Epithelial cell of esophagus (primary cell): ENCODE results near the gene CHD6.

ENCODE experiments used
- DNase-seq: peaks from one replicate; pipeline ENCODE4 v3.0.0; 2010; ENCODE audit warnings: low read depth
- H3K4me3 ChIP-seq: 2 replicates; pipeline ENCODE4 v1.5.1; 2011; ENCODE audit warnings: mild to moderate bottlenecking, low read length, control low read depth
- TF ChIP-seq, protein P1 (sequence below): IDR thresholded peaks from 2 replicates; pipeline ENCODE4 v1.5.1; 2011; ENCODE audit warnings: low read depth, mild to moderate bottlenecking, low read length, control low read depth, inconsistent platforms; ENCODE audit not compliant: insufficient read depth; ENCODE audit errors: missing control alignments

CHD6 gene, protein sequence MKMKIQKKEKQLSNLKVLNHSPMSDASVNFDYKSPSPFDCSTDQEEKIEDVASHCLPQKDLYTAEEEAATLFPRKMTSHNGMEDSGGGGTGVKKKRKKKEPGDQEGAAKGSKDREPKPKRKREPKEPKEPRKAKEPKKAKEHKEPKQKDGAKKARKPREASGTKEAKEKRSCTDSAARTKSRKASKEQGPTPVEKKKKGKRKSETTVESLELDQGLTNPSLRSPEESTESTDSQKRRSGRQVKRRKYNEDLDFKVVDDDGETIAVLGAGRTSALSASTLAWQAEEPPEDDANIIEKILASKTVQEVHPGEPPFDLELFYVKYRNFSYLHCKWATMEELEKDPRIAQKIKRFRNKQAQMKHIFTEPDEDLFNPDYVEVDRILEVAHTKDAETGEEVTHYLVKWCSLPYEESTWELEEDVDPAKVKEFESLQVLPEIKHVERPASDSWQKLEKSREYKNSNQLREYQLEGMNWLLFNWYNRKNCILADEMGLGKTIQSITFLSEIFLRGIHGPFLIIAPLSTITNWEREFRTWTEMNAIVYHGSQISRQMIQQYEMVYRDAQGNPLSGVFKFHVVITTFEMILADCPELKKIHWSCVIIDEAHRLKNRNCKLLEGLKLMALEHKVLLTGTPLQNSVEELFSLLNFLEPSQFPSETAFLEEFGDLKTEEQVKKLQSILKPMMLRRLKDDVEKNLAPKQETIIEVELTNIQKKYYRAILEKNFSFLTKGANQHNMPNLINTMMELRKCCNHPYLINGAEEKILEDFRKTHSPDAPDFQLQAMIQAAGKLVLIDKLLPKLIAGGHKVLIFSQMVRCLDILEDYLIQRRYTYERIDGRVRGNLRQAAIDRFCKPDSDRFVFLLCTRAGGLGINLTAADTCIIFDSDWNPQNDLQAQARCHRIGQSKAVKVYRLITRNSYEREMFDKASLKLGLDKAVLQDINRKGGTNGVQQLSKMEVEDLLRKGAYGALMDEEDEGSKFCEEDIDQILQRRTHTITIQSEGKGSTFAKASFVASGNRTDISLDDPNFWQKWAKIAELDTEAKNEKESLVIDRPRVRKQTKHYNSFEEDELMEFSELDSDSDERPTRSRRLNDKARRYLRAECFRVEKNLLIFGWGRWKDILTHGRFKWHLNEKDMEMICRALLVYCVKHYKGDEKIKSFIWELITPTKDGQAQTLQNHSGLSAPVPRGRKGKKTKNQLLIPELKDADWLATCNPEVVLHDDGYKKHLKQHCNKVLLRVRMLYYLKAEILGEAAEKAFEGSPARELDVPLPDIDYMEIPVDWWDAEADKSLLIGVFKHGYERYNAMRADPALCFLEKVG (N-terminal part only)

DNA sequence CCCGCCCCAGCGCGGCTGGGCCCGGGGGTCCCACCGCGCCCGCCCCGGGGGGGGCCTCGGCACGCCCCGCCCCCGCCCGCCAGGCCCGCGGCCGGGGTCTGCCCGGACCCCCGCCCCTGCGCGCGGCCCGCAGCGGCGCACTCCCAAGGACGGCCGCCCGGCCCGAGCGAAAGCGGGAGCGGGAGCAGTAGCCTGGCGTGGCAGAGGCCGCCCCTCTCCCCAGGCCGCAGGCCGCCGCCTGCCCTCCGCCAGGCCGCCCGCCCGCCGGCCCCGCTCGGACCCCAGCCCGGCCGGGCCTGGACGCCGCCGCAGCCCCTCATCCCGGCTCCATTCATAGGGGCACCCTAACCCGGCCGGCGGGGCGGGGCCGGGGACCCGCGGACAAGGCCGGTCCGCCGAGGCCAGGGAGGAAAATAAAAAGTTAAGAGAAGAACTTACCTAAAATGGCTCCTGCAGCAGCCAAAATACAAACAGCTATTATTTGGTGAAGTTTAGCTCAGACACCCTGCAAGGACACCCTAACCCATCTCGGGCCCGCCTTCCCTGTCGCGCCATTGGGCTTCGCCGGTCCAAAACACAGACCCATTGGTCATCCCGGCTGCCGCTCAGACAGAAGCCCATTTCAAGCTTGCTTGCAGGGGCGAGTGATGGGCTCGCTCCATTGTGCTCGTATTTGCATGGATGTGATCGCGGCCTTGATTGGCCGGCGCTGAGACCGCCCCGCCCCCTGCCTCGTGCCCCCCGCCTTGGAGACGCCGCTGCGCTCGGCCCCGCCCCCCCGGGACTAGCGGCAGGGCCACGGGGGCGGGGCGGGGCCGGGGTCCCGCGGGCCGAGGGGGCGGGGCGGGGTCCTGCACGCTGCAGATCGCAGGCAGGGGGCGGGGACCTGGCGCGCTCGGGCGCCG is at the start of gene CHD6:
Gene CHD6, minus strand, starts transcription at position 476 of the 905 bp plus-strand sequence. CDS start 67,040 bp downstream, outside the sequence.
- peak; percentile 100 for DNase-seq
- TF ChIP-seq, protein P1, sequence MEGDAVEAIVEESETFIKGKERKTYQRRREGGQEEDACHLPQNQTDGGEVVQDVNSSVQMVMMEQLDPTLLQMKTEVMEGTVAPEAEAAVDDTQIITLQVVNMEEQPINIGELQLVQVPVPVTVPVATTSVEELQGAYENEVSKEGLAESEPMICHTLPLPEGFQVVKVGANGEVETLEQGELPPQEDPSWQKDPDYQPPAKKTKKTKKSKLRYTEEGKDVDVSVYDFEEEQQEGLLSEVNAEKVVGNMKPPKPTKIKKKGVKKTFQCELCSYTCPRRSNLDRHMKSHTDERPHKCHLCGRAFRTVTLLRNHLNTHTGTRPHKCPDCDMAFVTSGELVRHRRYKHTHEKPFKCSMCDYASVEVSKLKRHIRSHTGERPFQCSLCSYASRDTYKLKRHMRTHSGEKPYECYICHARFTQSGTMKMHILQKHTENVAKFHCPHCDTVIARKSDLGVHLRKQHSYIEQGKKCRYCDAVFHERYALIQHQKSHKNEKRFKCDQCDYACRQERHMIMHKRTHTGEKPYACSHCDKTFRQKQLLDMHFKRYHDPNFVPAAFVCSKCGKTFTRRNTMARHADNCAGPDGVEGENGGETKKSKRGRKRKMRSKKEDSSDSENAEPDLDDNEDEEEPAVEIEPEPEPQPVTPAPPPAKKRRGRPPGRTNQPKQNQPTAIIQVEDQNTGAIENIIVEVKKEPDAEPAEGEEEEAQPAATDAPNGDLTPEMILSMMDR = no peak

DNA sequence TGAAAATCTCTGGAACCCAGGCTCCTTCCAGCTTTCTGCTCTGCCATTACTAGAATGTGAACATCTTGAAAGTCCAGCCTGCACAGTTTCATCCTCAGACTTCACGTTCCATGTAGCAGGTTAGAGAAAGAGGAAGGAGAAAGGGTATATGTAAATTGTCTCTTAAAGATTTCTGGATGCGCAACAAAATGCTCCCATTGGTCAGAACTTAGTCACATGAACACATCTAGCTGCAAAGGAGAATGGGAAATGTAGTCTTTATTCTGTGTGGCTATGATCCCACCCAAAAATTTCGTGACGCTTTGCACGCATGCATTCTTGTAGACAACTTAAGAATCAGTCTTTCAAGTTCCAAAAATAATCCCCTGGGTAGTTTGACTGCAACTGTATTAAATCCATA is 46.4 kb upstream of the CHD6 start:
- no peak overlapping the region for H3K4me3 ChIP-seq
- DNase-seq = no peak
- TF ChIP-seq, protein P1 = no peak

More for the DNA sequence above, at the start of gene CHD6:
- peak within 1 kb of the TSS; percentile 67 for H3K4me3 ChIP-seq

DNA sequence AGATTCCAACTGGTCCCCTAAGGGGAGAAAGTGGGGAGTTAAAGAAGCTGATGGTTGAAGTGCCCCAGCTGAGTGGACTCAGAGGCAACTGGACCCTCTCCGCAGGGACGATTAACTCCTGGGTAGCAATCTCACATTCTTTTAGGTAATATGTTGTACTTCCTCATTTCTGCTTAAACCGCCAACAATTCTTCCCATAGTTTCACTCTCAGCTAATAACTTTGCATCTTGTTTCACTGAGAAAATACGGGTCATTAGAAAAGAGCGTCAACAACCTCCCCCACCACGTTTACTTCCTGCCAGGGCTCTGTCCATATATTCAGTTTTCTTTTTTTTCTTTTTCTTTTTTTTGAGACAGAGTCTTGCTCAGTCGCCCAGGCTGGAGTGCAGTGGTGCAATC is 39.5 kb upstream of the CHD6 start:
- no peak overlapping the region for H3K4me3 ChIP-seq
- TF ChIP-seq, protein P1 = no peak
- DNase-seq = no peak

DNA sequence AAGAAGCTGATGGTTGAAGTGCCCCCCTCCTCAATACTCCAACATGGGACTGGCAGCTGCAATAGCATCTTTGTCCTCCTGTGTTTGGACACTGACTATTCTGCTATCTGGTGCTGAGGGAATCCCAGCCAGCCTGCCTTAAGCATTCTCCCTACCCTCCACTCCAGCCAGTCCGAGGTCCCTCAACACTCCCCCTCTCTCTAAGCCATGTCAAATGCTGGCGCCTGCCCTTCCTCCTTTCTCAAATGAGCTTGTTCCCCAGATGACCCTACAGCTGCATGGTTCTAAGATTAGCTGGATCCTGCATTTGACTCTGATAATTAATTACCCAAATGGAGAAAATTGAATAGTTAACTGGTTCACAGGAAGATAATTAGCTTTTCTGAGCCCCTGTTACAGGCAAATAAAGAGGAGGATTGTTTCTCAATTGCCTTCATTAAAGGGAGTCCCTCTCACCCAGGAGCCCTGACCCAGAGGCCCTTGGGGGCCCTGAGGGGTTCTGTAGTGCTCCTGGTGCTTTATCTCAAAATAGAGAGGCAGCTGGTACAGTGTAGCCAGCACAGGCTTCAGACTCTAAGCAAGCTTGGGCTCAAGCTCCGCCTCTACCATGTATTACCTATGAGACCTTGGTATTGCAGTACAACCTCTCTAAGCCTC is 37.9 kb upstream of the CHD6 start:
- H3K4me3 ChIP-seq = no peak overlapping the region
- DNase-seq = no peak
- TF ChIP-seq, protein P1 = no peak

DNA sequence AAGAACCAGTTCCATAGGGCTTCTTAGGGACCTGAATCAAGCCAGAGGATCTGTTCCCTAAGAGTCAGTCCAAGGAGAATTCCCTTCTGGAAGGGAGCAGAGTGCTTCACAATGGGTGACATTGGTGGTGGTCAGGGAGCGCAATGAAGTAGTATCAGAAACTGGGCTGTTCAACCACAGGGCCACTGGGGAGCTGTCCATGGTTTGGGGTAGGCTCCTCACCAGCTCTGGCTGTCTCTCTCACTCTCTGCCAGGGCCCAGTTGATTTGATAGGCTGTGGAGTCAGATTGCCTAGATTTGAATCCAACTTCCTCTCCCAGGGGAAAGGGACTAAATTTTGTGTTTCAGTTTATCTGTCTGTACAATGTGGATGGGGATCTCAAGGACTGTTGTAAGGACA is 36.7 kb upstream of the CHD6 start:
- H3K4me3 ChIP-seq = no peak overlapping the region
- TF ChIP-seq, protein P1 = no peak
- DNase-seq = peak; percentile 42
